Measurements from ENCODE around the gene APC2. TPM values are rescaled to one million over a fixed set of nuclear protein-coding genes. Genes with fewer than 3 reads are reported as not detected.

Gene APC2
- total RNA-seq, 2 donors from 2014 or later = 0.05 to 2.2 TPM

DNA sequence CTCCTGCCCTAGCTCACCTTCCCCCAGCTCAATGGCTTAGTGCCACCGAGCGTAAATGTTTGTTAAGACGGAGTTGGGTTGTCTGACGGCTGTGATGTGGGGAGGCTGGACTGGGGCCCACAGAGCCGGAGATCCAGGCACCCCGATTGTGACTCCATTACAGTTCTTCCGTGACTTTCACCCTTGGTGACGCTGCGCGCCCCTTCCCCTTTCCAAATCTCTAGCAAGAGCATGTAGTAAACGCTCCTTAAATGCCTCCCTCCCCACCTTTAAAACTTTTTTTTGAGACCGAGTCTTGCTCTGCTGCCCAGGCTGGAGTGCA is 41.9 kb downstream of the APC2 start:
- Histone ChIP-seq H3K36me3 (no peaks in the 10 kb centered on the region), H3K27ac (peak overlapping the region in 1 of 2 donors; percentile 41), H3K4me3 (peak overlapping the region; percentile 46 to 51), H3K4me1 (replicated peaks) (no peaks in the 10 kb centered on the region), H3K9me3 (no peaks in the 10 kb centered on the region), H3K27me3 (replicated peaks; ENCODE audit: insufficient read depth) (no peaks in the 10 kb centered on the region)
- intact Hi-C loops (cut with DNase I) = no loop called here
- TF ChIP-seq POLR2AphosphoS5 (IDR thresholded peaks at IDR 0.05) = no peak
- no peak for TF ChIP-seq POLR2A (IDR thresholded peaks at IDR 0.05)
- TF ChIP-seq, protein P1, sequence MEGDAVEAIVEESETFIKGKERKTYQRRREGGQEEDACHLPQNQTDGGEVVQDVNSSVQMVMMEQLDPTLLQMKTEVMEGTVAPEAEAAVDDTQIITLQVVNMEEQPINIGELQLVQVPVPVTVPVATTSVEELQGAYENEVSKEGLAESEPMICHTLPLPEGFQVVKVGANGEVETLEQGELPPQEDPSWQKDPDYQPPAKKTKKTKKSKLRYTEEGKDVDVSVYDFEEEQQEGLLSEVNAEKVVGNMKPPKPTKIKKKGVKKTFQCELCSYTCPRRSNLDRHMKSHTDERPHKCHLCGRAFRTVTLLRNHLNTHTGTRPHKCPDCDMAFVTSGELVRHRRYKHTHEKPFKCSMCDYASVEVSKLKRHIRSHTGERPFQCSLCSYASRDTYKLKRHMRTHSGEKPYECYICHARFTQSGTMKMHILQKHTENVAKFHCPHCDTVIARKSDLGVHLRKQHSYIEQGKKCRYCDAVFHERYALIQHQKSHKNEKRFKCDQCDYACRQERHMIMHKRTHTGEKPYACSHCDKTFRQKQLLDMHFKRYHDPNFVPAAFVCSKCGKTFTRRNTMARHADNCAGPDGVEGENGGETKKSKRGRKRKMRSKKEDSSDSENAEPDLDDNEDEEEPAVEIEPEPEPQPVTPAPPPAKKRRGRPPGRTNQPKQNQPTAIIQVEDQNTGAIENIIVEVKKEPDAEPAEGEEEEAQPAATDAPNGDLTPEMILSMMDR (IDR thresholded peaks at IDR 0.05) = no peak
- no peak for DNase-seq (ENCODE audit: low spot score)
- 53% methylated on average over 12 of the region's 12 CpGs for WGBS

DNA sequence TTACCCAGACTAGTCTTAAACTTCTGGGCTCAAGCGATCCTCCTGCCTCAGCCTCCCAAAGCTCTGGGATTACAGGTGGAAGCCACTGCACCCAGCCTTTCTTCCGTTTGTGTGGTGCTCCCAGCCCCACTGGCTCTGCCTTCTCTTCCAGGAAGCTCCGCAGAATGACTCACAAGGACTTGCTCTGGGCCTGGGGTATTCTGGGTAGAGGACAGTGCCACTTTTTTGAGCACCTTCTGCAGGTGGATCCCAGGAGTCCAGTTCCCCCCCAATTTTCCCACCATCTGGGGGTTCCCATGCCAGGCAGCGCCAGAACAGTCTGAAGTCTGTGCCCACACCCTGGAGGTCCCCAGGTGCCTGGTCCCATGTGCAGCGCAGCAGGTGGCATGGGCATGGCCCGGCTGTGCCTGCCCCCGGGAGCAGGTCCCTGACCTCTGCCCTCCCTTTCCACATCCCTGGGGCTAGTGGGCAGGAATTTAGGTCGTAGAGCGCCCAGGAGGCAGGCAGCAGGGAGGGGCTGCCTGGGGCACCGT is 42.6 kb downstream of the APC2 start:
- DNase-seq (ENCODE audit: low spot score) = no peak
- H3K4me1 ChIP-seq (replicated peaks) = no peaks in the 10 kb centered on the region
- no peaks in the 10 kb centered on the region for H3K27me3 ChIP-seq (replicated peaks; ENCODE audit: insufficient read depth)
- H3K27ac ChIP-seq = no peak overlapping the region
- H3K4me3 ChIP-seq = no peak overlapping the region
- intact Hi-C loops (cut with DNase I) = no loop called here
- no peaks in the 10 kb centered on the region for H3K36me3 ChIP-seq
- no peaks in the 10 kb centered on the region for H3K9me3 ChIP-seq
- TF ChIP-seq, protein P1 (IDR thresholded peaks at IDR 0.05) = no peak
- no peak for TF ChIP-seq POLR2AphosphoS5 (IDR thresholded peaks at IDR 0.05)
- no peak for TF ChIP-seq POLR2A (IDR thresholded peaks at IDR 0.05)
- WGBS = 82% methylated on average over 10 of the region's 10 CpGs

DNA sequence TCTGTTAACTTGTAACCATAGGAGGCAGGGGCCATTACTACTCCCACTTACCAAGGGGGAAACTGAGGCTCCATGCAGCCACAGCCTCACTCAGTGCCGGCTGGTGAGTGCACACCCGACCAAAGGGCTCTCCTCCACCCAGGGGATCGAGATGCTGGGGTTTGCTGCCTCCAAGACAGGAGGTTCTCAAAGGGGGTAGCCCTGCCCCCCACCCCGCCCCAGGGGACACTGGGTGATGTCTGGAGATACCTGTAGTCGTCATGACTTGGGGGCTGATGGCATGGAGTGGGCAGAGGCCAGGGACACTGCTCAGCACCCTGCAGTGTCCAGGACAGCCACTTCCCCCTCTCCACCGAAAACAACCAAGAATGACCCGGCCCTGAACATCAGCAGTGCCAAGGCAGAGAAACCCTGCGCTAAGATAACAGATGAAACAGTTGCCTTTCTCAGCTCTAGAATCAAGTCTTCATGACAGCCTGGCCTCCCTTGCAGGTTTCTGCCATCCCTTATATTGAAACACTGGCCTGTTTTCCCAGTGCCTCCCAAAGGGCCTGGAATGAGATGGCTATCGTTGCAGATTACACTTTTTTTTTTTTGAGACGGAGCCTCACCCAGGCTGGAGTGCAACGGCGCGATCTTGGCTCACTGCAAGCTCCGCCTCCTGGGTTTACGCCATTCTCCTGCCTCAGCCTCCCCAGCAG is 44.3 kb downstream of the APC2 start:
- no peak for DNase-seq (ENCODE audit: low spot score)
- no peaks in the 10 kb centered on the region for H3K27me3 ChIP-seq (replicated peaks; ENCODE audit: insufficient read depth)
- TF ChIP-seq POLR2A (IDR thresholded peaks at IDR 0.05) (no peak), POLR2AphosphoS5 (IDR thresholded peaks at IDR 0.05) (no peak)
- TF ChIP-seq, protein P1 (IDR thresholded peaks at IDR 0.05) = no peak

DNA sequence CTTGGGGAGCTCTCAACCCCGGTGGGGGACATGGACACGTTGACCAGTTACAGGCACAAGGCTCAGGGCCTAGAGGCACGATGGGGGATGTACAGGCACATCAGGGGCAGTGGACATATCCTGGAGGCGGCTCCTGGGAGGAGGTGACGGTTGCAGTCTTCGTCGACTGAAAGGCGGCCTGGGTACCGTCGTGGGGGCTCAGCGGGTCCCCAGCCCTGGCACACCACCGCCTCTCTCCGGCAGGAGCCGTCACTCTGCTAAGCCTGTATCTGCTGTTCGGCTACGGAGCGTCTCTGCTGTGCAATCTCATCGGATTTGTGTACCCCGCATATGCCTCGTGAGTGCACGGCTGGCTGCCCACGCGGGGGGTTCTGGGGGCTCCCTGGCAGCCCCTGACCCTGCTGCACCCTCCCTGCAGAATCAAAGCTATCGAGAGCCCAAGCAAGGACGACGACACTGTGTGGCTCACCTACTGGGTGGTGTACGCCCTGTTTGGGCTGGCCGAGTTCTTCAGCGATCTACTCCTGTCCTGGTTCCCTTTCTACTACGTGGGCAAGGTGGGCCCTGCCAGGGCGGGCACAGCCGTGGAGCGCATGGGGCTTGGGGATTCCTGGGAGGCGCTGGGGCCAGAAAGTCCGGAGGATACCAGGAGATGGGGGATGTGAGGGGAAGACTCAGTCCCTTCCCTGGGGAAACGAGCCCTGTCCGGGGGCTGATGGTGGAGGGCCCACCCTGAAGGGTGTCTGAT is 45.3 kb downstream of the APC2 start:
- Histone ChIP-seq H3K9me3 (no peaks in the 10 kb centered on the region), H3K4me3 (no peak overlapping the region), H3K4me1 (replicated peaks) (no peaks in the 10 kb centered on the region), H3K36me3 (no peaks in the 10 kb centered on the region), H3K27ac (no peak overlapping the region), H3K27me3 (replicated peaks; ENCODE audit: insufficient read depth) (no peaks in the 10 kb centered on the region)
- WGBS = 88% methylated on average over 36 of the region's 37 CpGs
- intact Hi-C loops (cut with DNase I) = no loop called here
- DNase-seq (ENCODE audit: low spot score) = no peak
- TF ChIP-seq POLR2A (IDR thresholded peaks at IDR 0.05) = no peak
- TF ChIP-seq, protein P1 (IDR thresholded peaks at IDR 0.05) = no peak
- no peak for TF ChIP-seq POLR2AphosphoS5 (IDR thresholded peaks at IDR 0.05)

More for the DNA sequence above, 44.3 kb downstream of the APC2 start:
- H3K9me3 ChIP-seq = no peaks in the 10 kb centered on the region
- 71% methylated on average over 15 of the region's 15 CpGs for WGBS
- no peak overlapping the region for H3K27ac ChIP-seq
- no peak overlapping the region for H3K4me3 ChIP-seq
- no peaks in the 10 kb centered on the region for H3K4me1 ChIP-seq (replicated peaks)
- H3K36me3 ChIP-seq = no peaks in the 10 kb centered on the region
- intact Hi-C loops (cut with DNase I) = no loop called here

Measured in prostate gland (tissue), 2 donors.